SK-N-SH treated with all-trans-retinoic acid at 6 μM for 48 hours (cell line): ENCODE results near the gene FRS2.

Experiments used
- ATAC-seq: fragments of 200-7000 bp; cut with Tn5 transposase; 3 replicates; pipeline ENCODE4 v1.9.1; 2020; ENCODE audit warnings: mild to moderate bottlenecking, moderate library complexity
- ARNTL ChIP-seq: fragments of 450-650 bp; formaldehyde crosslinking; IDR thresholded peaks from 2 replicates; pipeline ENCODE4 v1.5.0; 2020; ENCODE audit warnings: low read depth, mild to moderate bottlenecking, moderate library complexity, borderline replicate concordance
- BACH2 ChIP-seq: fragments of 250-450 bp; sonication (Bioruptor Pico); IDR thresholded peaks from 2 replicates; pipeline ENCODE4 v1.9.0; 2021; ENCODE audit warnings: mild to moderate bottlenecking, borderline replicate concordance
- CSDC2 ChIP-seq: fragments of 250-450 bp; sonication (Bioruptor Pico); IDR thresholded peaks from 2 replicates; pipeline ENCODE4 v1.5.0; 2020; ENCODE audit warnings: mild to moderate bottlenecking, moderate library complexity
- CSRNP3 ChIP-seq: fragments of 250-450 bp; sonication (Bioruptor Pico); IDR thresholded peaks from 2 replicates; pipeline ENCODE4 v1.5.1; 2021; ENCODE audit warnings: mild to moderate bottlenecking, moderate library complexity
- ESRRG ChIP-seq: fragments of 250-450 bp; sonication (Bioruptor Pico); IDR thresholded peaks from 2 replicates; pipeline ENCODE4 v1.6.1; 2021; ENCODE audit warnings: mild to moderate bottlenecking
- GLIS3 ChIP-seq: fragments of 250-450 bp; sonication (Bioruptor Pico); IDR thresholded peaks from 2 replicates; pipeline ENCODE4 v1.5.0; 2020; ENCODE audit warnings: mild to moderate bottlenecking, moderate library complexity
- ISL1 ChIP-seq: fragments of 250-450 bp; sonication (Bioruptor Pico); IDR thresholded peaks from 2 replicates; pipeline ENCODE4 v2.1.2; 2022; ENCODE audit warnings: mild to moderate bottlenecking, moderate library complexity
- OSR1 ChIP-seq: fragments of 250-450 bp; sonication (Bioruptor Pico); IDR thresholded peaks from 2 replicates; pipeline ENCODE4 v1.8.0; 2022; ENCODE audit warnings: moderate library complexity, mild to moderate bottlenecking, inconsistent platforms
- POU6F1 ChIP-seq: fragments of 250-450 bp; sonication (Bioruptor Pico); IDR thresholded peaks from 2 replicates; pipeline ENCODE4 v1.8.0; 2021; ENCODE audit warnings: low read depth, mild to moderate bottlenecking, moderate library complexity, borderline replicate concordance
- PPARA ChIP-seq: fragments of 250-450 bp; sonication (Bioruptor Pico); IDR thresholded peaks from 2 replicates; pipeline ENCODE4 v1.5.0; 2020; ENCODE audit warnings: mild to moderate bottlenecking, borderline replicate concordance
- SNAI2 ChIP-seq: fragments of 250-450 bp; sonication (Bioruptor Pico); IDR thresholded peaks from 2 replicates; pipeline ENCODE4 v1.5.0; 2020; ENCODE audit warnings: mild to moderate bottlenecking, moderate library complexity
- TCF4 ChIP-seq: fragments of 250-450 bp; sonication (Bioruptor Pico); IDR thresholded peaks from 2 replicates; pipeline ENCODE4 v1.8.0; 2021; ENCODE audit warnings: mild to moderate bottlenecking, moderate library complexity, borderline replicate concordance
- TOX ChIP-seq: fragments of 250-450 bp; sonication (Bioruptor Pico); IDR thresholded peaks from 2 replicates; pipeline ENCODE4 v1.8.0; 2021; ENCODE audit warnings: mild to moderate bottlenecking, moderate library complexity, borderline replicate concordance
- ZC3H10 ChIP-seq: fragments of 250-450 bp; sonication (Bioruptor Pico); IDR thresholded peaks from 2 replicates; pipeline ENCODE4 v1.5.1; 2021; ENCODE audit warnings: mild to moderate bottlenecking, moderate library complexity
- ZFP3 ChIP-seq: fragments of 250-450 bp; sonication (Bioruptor Pico); IDR thresholded peaks from 2 replicates; pipeline ENCODE4 v1.5.0; 2020; ENCODE audit warnings: mild to moderate bottlenecking, moderate library complexity
- ZFP30 ChIP-seq: fragments of 450-650 bp; formaldehyde crosslinking; IDR thresholded peaks from 2 replicates; pipeline ENCODE4 v1.5.0; 2022; ENCODE audit warnings: mild to moderate bottlenecking, moderate library complexity
- ZNF565 ChIP-seq: fragments of 450-650 bp; formaldehyde crosslinking; conservative IDR thresholded peaks from 2 replicates; pipeline ENCODE4 v1.5.0; 2020; ENCODE audit warnings: low read depth, mild to moderate bottlenecking, moderate library complexity
- ZNF70 ChIP-seq: fragments of 450-650 bp; formaldehyde crosslinking; IDR thresholded peaks from 2 replicates; pipeline ENCODE4 v1.5.0; 2020; ENCODE audit warnings: mild to moderate bottlenecking, moderate library complexity
- ZNF8 ChIP-seq: fragments of 450-650 bp; formaldehyde crosslinking; IDR thresholded peaks from 2 replicates; pipeline ENCODE4 v1.5.0; 2020; ENCODE audit warnings: mild to moderate bottlenecking, moderate library complexity
- TF ChIP-seq, protein P1 (sequence below): fragments of 250-450 bp; sonication (Bioruptor Pico); IDR thresholded peaks from 2 replicates; pipeline ENCODE4 v1.5.0; 2020; ENCODE audit warnings: mild to moderate bottlenecking, moderate library complexity
- TF ChIP-seq, protein P2 (sequence below): fragments of 250-450 bp; sonication (Bioruptor Pico); IDR thresholded peaks from 2 replicates; pipeline ENCODE4 v1.8.0; 2020; ENCODE audit warnings: mild to moderate bottlenecking, moderate library complexity, borderline replicate concordance

Gene FRS2

DNA sequence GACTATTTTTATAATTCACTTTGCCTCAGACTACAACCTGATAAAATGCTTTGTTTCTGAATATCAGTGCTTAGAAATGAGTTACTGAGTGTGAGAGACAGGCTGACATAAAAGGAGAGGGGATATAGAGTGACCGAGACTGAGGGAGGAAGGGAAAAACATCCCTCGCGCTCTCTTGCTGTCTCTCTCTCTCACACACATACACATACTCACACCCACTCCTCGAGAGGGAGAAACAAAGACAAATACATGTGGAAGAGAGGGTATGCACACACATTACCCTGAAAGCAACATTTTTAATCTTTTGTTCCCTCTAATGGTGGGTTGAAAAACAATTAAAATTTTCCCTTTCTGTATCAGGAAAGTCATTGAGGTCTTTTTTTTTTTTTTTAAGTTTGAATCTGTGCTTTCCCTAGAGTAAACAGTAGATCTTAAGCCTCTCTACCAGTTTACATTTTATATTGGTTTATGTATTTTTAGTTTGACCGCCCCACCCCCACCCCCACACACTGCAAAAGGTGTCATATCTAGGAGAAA, 45.3 kb downstream of the FRS2 start:
- TF ChIP-seq ZNF70 (CRISPR knock-in tag) (no peak), PPARA (CRISPR knock-in tag) (no peak), ZFP30 (CRISPR knock-in tag) (no peak), ZNF565 (CRISPR knock-in tag) (no peak), CSRNP3 (CRISPR knock-in tag) (no peak), ARNTL (CRISPR knock-in tag) (no peak), ZFP3 (CRISPR knock-in tag) (no peak), CSDC2 (CRISPR knock-in tag) (no peak), OSR1 (CRISPR knock-in tag) (no peak), GLIS3 (CRISPR knock-in tag) (no peak), TOX (no peak), ZNF8 (CRISPR knock-in tag) (no peak), POU6F1 (CRISPR knock-in tag) (no peak)
- TF ChIP-seq, protein P1, sequence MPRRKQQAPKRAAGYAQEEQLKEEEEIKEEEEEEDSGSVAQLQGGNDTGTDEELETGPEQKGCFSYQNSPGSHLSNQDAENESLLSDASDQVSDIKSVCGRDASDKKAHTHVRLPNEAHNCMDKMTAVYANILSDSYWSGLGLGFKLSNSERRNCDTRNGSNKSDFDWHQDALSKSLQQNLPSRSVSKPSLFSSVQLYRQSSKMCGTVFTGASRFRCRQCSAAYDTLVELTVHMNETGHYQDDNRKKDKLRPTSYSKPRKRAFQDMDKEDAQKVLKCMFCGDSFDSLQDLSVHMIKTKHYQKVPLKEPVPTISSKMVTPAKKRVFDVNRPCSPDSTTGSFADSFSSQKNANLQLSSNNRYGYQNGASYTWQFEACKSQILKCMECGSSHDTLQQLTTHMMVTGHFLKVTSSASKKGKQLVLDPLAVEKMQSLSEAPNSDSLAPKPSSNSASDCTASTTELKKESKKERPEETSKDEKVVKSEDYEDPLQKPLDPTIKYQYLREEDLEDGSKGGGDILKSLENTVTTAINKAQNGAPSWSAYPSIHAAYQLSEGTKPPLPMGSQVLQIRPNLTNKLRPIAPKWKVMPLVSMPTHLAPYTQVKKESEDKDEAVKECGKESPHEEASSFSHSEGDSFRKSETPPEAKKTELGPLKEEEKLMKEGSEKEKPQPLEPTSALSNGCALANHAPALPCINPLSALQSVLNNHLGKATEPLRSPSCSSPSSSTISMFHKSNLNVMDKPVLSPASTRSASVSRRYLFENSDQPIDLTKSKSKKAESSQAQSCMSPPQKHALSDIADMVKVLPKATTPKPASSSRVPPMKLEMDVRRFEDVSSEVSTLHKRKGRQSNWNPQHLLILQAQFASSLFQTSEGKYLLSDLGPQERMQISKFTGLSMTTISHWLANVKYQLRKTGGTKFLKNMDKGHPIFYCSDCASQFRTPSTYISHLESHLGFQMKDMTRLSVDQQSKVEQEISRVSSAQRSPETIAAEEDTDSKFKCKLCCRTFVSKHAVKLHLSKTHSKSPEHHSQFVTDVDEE (CRISPR knock-in tag): no peak
- no peak for ATAC-seq

GRCh38 chr12:69516950-69517349, 46.8 kb downstream of the FRS2 start:
- ATAC-seq: no peak
- TF ChIP-seq PPARA (CRISPR knock-in tag): no peak
- TF ChIP-seq SNAI2: no peak
- TF ChIP-seq ESRRG (CRISPR knock-in tag): no peak
- no peak for TF ChIP-seq CSDC2 (CRISPR knock-in tag)
- no peak for TF ChIP-seq ARNTL (CRISPR knock-in tag)
- no peak for TF ChIP-seq GLIS3 (CRISPR knock-in tag)
- no peak for TF ChIP-seq ZFP30 (CRISPR knock-in tag)
- no peak for TF ChIP-seq BACH2 (CRISPR knock-in tag)
- TF ChIP-seq ZNF565 (CRISPR knock-in tag): no peak
- no peak for TF ChIP-seq TCF4
- no peak for TF ChIP-seq ZNF8 (CRISPR knock-in tag)
- TF ChIP-seq OSR1 (CRISPR knock-in tag): no peak
- no peak for TF ChIP-seq TOX
- TF ChIP-seq ZNF70 (CRISPR knock-in tag): no peak
- TF ChIP-seq, protein P2, sequence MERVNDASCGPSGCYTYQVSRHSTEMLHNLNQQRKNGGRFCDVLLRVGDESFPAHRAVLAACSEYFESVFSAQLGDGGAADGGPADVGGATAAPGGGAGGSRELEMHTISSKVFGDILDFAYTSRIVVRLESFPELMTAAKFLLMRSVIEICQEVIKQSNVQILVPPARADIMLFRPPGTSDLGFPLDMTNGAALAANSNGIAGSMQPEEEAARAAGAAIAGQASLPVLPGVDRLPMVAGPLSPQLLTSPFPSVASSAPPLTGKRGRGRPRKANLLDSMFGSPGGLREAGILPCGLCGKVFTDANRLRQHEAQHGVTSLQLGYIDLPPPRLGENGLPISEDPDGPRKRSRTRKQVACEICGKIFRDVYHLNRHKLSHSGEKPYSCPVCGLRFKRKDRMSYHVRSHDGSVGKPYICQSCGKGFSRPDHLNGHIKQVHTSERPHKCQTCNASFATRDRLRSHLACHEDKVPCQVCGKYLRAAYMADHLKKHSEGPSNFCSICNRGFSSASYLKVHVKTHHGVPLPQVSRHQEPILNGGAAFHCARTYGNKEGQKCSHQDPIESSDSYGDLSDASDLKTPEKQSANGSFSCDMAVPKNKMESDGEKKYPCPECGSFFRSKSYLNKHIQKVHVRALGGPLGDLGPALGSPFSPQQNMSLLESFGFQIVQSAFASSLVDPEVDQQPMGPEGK (CRISPR knock-in tag): no peak
- no peak for TF ChIP-seq CSRNP3 (CRISPR knock-in tag)

DNA sequence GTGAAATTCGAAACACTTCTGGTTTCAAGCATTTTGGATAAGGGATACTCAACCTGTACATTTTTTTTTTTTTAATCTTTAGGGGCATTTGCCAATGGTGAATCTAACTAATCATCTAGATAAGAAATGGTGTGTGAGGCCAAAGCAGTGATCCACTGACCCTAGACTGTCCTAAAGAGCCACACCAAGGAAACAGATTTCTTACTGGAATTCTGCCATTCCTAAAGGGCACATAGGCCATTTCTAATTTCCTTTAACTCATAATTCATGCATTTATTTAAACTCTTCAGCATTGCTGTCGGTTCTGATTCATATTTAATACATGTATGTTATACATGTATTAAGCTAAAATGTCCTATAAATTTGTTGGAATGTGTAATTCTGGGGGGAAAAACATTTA, 47.2 kb downstream of the FRS2 start:
- ATAC-seq: no peak
- no peak for TF ChIP-seq OSR1 (CRISPR knock-in tag)
- no peak for TF ChIP-seq ZC3H10
- TF ChIP-seq, protein P2 (CRISPR knock-in tag): no peak
- TF ChIP-seq ZNF70 (CRISPR knock-in tag): no peak
- TF ChIP-seq POU6F1 (CRISPR knock-in tag): no peak
- no peak for TF ChIP-seq TOX
- no peak for TF ChIP-seq ISL1 (CRISPR knock-in tag)
- no peak for TF ChIP-seq ZFP3 (CRISPR knock-in tag)
- no peak for TF ChIP-seq ESRRG (CRISPR knock-in tag)
- no peak for TF ChIP-seq ZFP30 (CRISPR knock-in tag)
- no peak for TF ChIP-seq ARNTL (CRISPR knock-in tag)
- no peak for TF ChIP-seq ZNF8 (CRISPR knock-in tag)
